IgD-negative memory B cell (primary cell): ENCODE data around the gene AP1G1. TPM values are rescaled to one million over a fixed set of nuclear protein-coding genes. Genes with fewer than 3 reads are reported as not detected.
"Not testable (repeated sequence)": the region's sequence is repeated elsewhere in the genome, so short reads cannot be mapped to it uniquely, and the experiment has no call there.

Experiments
- H3K27ac Mint-ChIP-seq, 3 donors: one replicate each; pipeline ENCODE4 v1.8.0; 2020 to 2022; ENCODE audit warnings: mild to moderate bottlenecking in 3 of 3, mixed read lengths in 3 of 3, moderate library complexity in 1 of 3
- H3K27me3 Mint-ChIP-seq: one replicate; pipeline ENCODE4 v1.8.0; 2021; ENCODE audit warnings: mixed read lengths
- H3K36me3 Mint-ChIP-seq: one replicate; pipeline ENCODE4 v1.8.0; 2020; ENCODE audit warnings: mild to moderate bottlenecking, mixed read lengths
- H3K4me1 Mint-ChIP-seq, 3 donors: one replicate each; pipeline ENCODE4 v1.8.0; 2020 to 2022; ENCODE audit warnings: mixed read lengths in 3 of 3, mild to moderate bottlenecking in 1 of 3
- H3K4me3 Mint-ChIP-seq, 4 donors: one replicate each; pipeline ENCODE4 v1.8.0; 2020 to 2022; ENCODE audit warnings: mild to moderate bottlenecking in 4 of 4, mixed read lengths in 4 of 4, moderate library complexity in 3 of 4
- H3K9me3 Mint-ChIP-seq, 3 donors: one replicate each; pipeline ENCODE4 v1.8.0; 2020 to 2021; ENCODE audit warnings: mixed read lengths in 3 of 3, mild to moderate bottlenecking in 1 of 3
- polyA plus RNA-seq: library from polyadenylated mRNA; unstranded; fragments of 300-500 nt; fragmentation: Illumina TruSeq; gene quantifications from one replicate; pipeline ENCODE4 v1.2.3, GENCODE V29; 2021

The AP1G1 gene
- polyA plus RNA-seq, 1 donor from 2014 or later: 13.7 TPM

DNA sequence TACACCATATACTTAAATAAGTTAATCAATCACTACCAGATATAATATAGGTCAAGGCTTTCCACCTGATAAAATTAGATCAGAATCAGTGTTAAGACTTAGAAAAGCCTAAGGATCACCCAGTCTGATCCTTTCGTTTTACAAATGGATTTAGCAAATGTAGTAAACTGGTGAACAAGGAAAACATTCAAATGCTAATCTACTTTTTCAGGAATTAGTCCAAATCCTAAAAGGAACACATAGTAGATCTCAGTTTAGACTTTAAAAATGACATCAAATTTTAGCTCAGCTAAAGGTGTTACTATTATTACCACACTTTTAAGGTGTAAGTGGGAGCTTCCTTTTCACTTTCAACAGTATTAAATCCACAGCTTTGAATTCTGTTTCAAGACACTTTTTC is 96.1 kb downstream of the AP1G1 start:
- peaks cover 5 to 12% (median 7%) of the 10 kb centered on the region in 3 donors for H3K4me1 Mint-ChIP-seq
- no peak overlapping the region for H3K4me3 Mint-ChIP-seq
- no peaks in the 10 kb centered on the region for H3K27me3 Mint-ChIP-seq
- no peaks in the 10 kb centered on the region for H3K9me3 Mint-ChIP-seq
- H3K27ac Mint-ChIP-seq: no peak overlapping the region
- peaks cover 5% of the 10 kb centered on the region for H3K36me3 Mint-ChIP-seq

GRCh38 chr16:71711789-71712188 is 96.8 kb downstream of the AP1G1 start:
- Mint-ChIP-seq H3K4me1 (peaks cover 5 to 12% (median 8%) of the 10 kb centered on the region in 3 donors), H3K27ac (no peak overlapping the region), H3K36me3 (peaks cover 5% of the 10 kb centered on the region), H3K9me3 (no peaks in the 10 kb centered on the region), H3K27me3 (no peaks in the 10 kb centered on the region), H3K4me3 (no peak overlapping the region)

- Mint-ChIP-seq H3K4me1 (peaks cover 5 to 11% (median 7%) of the 10 kb centered on the region in 3 donors), H3K9me3 (no peaks in the 10 kb centered on the region), H3K36me3 (peaks cover 2% of the 10 kb centered on the region), H3K4me3 (no peak overlapping the region), H3K27ac (no peak overlapping the region), H3K27me3 (no peaks in the 10 kb centered on the region)
Observed at GRCh38 chr16:71709229-71709781, 99.3 kb downstream of the AP1G1 start.

- no peaks in the 10 kb centered on the region for H3K9me3 Mint-ChIP-seq
- H3K27me3 Mint-ChIP-seq: no peaks in the 10 kb centered on the region
- peaks cover 2% of the 10 kb centered on the region for H3K36me3 Mint-ChIP-seq
- H3K4me3 Mint-ChIP-seq: no peak overlapping the region
- peaks cover 5 to 11% (median 7%) of the 10 kb centered on the region in 3 donors for H3K4me1 Mint-ChIP-seq
- H3K27ac Mint-ChIP-seq: peak overlapping the region in 1 of 3 donors; percentile 31
Observed at GRCh38 chr16:71708696-71709095, 99.9 kb downstream of the AP1G1 start.

GRCh38 chr16:71707199-71707598 is 101.4 kb downstream of the AP1G1 start:
- H3K4me1 Mint-ChIP-seq: peaks cover 5 to 11% (median 7%) of the 10 kb centered on the region in 3 donors
- no peak overlapping the region for H3K4me3 Mint-ChIP-seq
- no peak overlapping the region for H3K27ac Mint-ChIP-seq
- peaks cover 2% of the 10 kb centered on the region for H3K36me3 Mint-ChIP-seq
- H3K27me3 Mint-ChIP-seq: no peaks in the 10 kb centered on the region
- H3K9me3 Mint-ChIP-seq: no peaks in the 10 kb centered on the region

GRCh38 chr16:71706046-71706445 is 102.6 kb downstream of the AP1G1 start:
- Mint-ChIP-seq H3K4me1 (peaks cover 5 to 7% (median 7%) of the 10 kb centered on the region in 3 donors), H3K4me3 (no peak overlapping the region), H3K36me3 (no peaks in the 10 kb centered on the region), H3K27me3 (no peaks in the 10 kb centered on the region), H3K27ac (no peak overlapping the region), H3K9me3 (no peaks in the 10 kb centered on the region)

DNA sequence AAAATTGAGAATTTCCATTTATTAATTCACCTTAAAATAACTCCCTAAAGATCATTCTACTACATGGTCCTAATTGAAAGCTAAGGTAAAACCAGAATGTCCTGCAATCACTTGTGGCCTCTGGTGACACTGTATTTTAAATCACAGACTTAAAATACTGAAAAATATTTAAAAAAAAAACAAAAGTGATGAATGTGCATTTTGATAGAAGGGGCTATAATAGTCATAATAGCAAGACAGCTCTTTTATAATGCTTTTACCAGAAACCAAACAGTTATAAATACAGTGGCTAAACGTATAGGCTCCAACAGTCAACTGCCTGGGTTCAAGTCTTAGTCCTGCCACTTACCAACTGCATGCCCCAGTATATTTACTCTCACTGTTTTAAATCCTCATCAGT is 105.3 kb downstream of the AP1G1 start:
- no peaks in the 10 kb centered on the region for H3K9me3 Mint-ChIP-seq
- peaks cover 3 to 9% (median 7%) of the 10 kb centered on the region in 3 donors for H3K4me1 Mint-ChIP-seq
- no peak overlapping the region for H3K4me3 Mint-ChIP-seq
- no peaks in the 10 kb centered on the region for H3K36me3 Mint-ChIP-seq
- H3K27me3 Mint-ChIP-seq: no peaks in the 10 kb centered on the region
- no peak overlapping the region for H3K27ac Mint-ChIP-seq

GRCh38 chr16:71700831-71701230 is 107.8 kb downstream of the AP1G1 start:
- Mint-ChIP-seq H3K36me3 (no peaks in the 10 kb centered on the region), H3K4me3 (no peak overlapping the region), H3K27me3 (no peaks in the 10 kb centered on the region), H3K9me3 (no peaks in the 10 kb centered on the region), H3K27ac (no peak overlapping the region), H3K4me1 (peaks cover 0 to 11% (median 3%) of the 10 kb centered on the region in 3 donors)

GRCh38 chr16:71698491-71698890 is 110.1 kb downstream of the AP1G1 start:
- H3K27ac Mint-ChIP-seq: no peak overlapping the region
- H3K9me3 Mint-ChIP-seq: no peaks in the 10 kb centered on the region

GRCh38 chr16:71693164-71693563 is 115.5 kb downstream of the AP1G1 start:
- Mint-ChIP-seq H3K36me3 (no peaks in the 10 kb centered on the region), H3K27me3 (no peaks in the 10 kb centered on the region), H3K4me1 (peaks cover 7 to 13% (median 12%) of the 10 kb centered on the region in 3 donors), H3K4me3 (peak overlapping the region in 2 of 4 donors; percentile 23 to 30), H3K27ac (no peak overlapping the region), H3K9me3 (no peaks in the 10 kb centered on the region)

More at GRCh38 chr16:71698491-71698890, 110.1 kb downstream of the AP1G1 start:
- Mint-ChIP-seq H3K27me3 (no peaks in the 10 kb centered on the region), H3K36me3 (no peaks in the 10 kb centered on the region), H3K4me1 (peaks cover 1 to 9% (median 6%) of the 10 kb centered on the region in 3 donors), H3K4me3 (no peak overlapping the region)

- Mint-ChIP-seq H3K4me3 (no peak overlapping the region), H3K27me3 (no peaks in the 10 kb centered on the region), H3K9me3 (no peaks in the 10 kb centered on the region), H3K27ac (no peak overlapping the region), H3K36me3 (no peaks in the 10 kb centered on the region), H3K4me1 (peaks cover 7 to 9% (median 9%) of the 10 kb centered on the region in 3 donors)
Observed at GRCh38 chr16:71689901-71690300, 118.7 kb downstream of the AP1G1 start.

GRCh38 chr16:71687861-71688260 is 120.8 kb downstream of the AP1G1 start:
- H3K4me1 Mint-ChIP-seq: peaks cover 0 to 2% (median 0%) of the 10 kb centered on the region in 3 donors
- no peaks in the 10 kb centered on the region for H3K9me3 Mint-ChIP-seq
- peaks cover 5% of the 10 kb centered on the region for H3K36me3 Mint-ChIP-seq
- no peaks in the 10 kb centered on the region for H3K27me3 Mint-ChIP-seq
- H3K27ac Mint-ChIP-seq: no peak overlapping the region
- no peak overlapping the region for H3K4me3 Mint-ChIP-seq

DNA sequence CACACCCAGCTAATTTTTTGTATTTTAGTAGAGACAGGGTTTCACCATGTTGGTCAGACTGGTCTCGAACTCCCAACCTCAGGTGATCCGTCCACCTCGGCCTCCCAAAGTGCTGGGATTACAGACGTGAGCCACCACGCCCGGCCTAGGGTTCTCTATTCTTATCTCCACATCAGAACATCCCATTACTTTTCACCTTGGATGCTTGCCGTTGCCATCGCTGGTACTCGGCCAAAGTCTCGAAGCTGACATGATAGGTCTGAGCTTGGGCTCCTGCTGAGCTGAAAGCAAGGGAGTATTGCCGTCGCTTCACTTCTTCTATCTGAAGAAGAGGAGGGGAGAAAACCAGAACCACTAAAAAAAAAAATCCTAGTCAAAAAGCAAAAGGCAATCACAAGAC is 124.4 kb downstream of the AP1G1 start:
- not testable (repeated sequence) for H3K4me3 Mint-ChIP-seq, H3K9me3 Mint-ChIP-seq, H3K27me3 Mint-ChIP-seq, H3K4me1 Mint-ChIP-seq, H3K27ac Mint-ChIP-seq
- peaks cover 11% of the 10 kb centered on the region for H3K36me3 Mint-ChIP-seq

GRCh38 chr16:71681360-71681759 is 127.3 kb downstream of the AP1G1 start:
- peaks cover 15% of the 10 kb centered on the region for H3K36me3 Mint-ChIP-seq
- H3K4me1 Mint-ChIP-seq: no peaks in the 10 kb centered on the region
- H3K27ac Mint-ChIP-seq: no peak overlapping the region
- H3K9me3 Mint-ChIP-seq: no peaks in the 10 kb centered on the region
- H3K4me3 Mint-ChIP-seq: no peak overlapping the region
- no peaks in the 10 kb centered on the region for H3K27me3 Mint-ChIP-seq
